ENCODE data around the gene TLE5.

TLE5 gene

GRCh38 chr19:3028305-3029064, 33.8 kb downstream of the TLE5 start:
- Histone ChIP-seq H3K27ac (no peak overlapping the region), H3K27me3 (peaks cover 98% of the 10 kb centered on the region), H3K4me1 (ENCODE audit: control insufficient read depth in 1 of 2, insufficient read depth in 1 of 2, low read depth in 1 of 2, low read length in 1 of 2) (peaks cover 0 to 4% of the 10 kb centered on the region in 2 experiments), H3K4me3 (ENCODE audit: low read depth in 1 of 2, low read length in 1 of 2) (no peak overlapping the region), H3K9me3 (no peaks in the 10 kb centered on the region), H3K36me3 (no peaks in the 10 kb centered on the region)
- TF ChIP-seq CTCF (IDR thresholded peaks at IDR 0.05), result no peak

GRCh38 chr19:3027981-3028304, 34.4 kb downstream of the TLE5 start:
- no peak overlapping the region for H3K4me3 ChIP-seq (ENCODE audit: low read depth in 1 of 2, low read length in 1 of 2)
- no peak for TF ChIP-seq CTCF (IDR thresholded peaks at IDR 0.05)
- no peaks in the 10 kb centered on the region for H3K36me3 ChIP-seq
- no peak overlapping the region for H3K27ac ChIP-seq
- H3K27me3 ChIP-seq, result peaks cover 98% of the 10 kb centered on the region
- H3K9me3 ChIP-seq, result no peaks in the 10 kb centered on the region
- H3K4me1 ChIP-seq (ENCODE audit: control insufficient read depth in 1 of 2, insufficient read depth in 1 of 2, low read depth in 1 of 2, low read length in 1 of 2), result peaks cover 0 to 4% of the 10 kb centered on the region in 2 experiments

GRCh38 chr19:3027292-3027691, 35.0 kb downstream of the TLE5 start:
- no peak overlapping the region for H3K4me3 ChIP-seq (ENCODE audit: low read depth in 1 of 2, low read length in 1 of 2)
- peaks cover 0 to 4% of the 10 kb centered on the region in 2 experiments for H3K4me1 ChIP-seq (ENCODE audit: control insufficient read depth in 1 of 2, insufficient read depth in 1 of 2, low read depth in 1 of 2, low read length in 1 of 2)
- H3K27ac ChIP-seq, result no peak overlapping the region
- TF ChIP-seq CTCF (IDR thresholded peaks at IDR 0.05), result no peak
- H3K36me3 ChIP-seq, result no peaks in the 10 kb centered on the region
- peaks cover 96% of the 10 kb centered on the region for H3K27me3 ChIP-seq
- H3K9me3 ChIP-seq, result no peaks in the 10 kb centered on the region

GRCh38 chr19:3026768-3027167, 35.5 kb downstream of the TLE5 start:
- peaks cover 95% of the 10 kb centered on the region for H3K27me3 ChIP-seq
- TF ChIP-seq CTCF (IDR thresholded peaks at IDR 0.05), result no peak
- H3K36me3 ChIP-seq, result no peaks in the 10 kb centered on the region
- peaks cover 0 to 4% of the 10 kb centered on the region in 2 experiments for H3K4me1 ChIP-seq (ENCODE audit: control insufficient read depth in 1 of 2, insufficient read depth in 1 of 2, low read depth in 1 of 2, low read length in 1 of 2)
- no peak overlapping the region for H3K4me3 ChIP-seq (ENCODE audit: low read depth in 1 of 2, low read length in 1 of 2)
- no peaks in the 10 kb centered on the region for H3K9me3 ChIP-seq
- H3K27ac ChIP-seq, result no peak overlapping the region

GRCh38 chr19:3025549-3025886, 36.8 kb downstream of the TLE5 start:
- H3K4me3 ChIP-seq (ENCODE audit: low read depth in 1 of 2, low read length in 1 of 2), result no peak overlapping the region
- H3K27me3 ChIP-seq, result peaks cover 88% of the 10 kb centered on the region
- no peak for TF ChIP-seq CTCF (IDR thresholded peaks at IDR 0.05)
- no peaks in the 10 kb centered on the region for H3K36me3 ChIP-seq
- H3K9me3 ChIP-seq, result no peaks in the 10 kb centered on the region
- peaks cover 0 to 4% of the 10 kb centered on the region in 2 experiments for H3K4me1 ChIP-seq (ENCODE audit: control insufficient read depth in 1 of 2, insufficient read depth in 1 of 2, low read depth in 1 of 2, low read length in 1 of 2)
- no peak overlapping the region for H3K27ac ChIP-seq
